ENCODE data around the gene NME5. TPM values are rescaled to one million over a fixed set of nuclear protein-coding genes. Genes with fewer than 3 reads are reported as not detected.
A peak's percentile ranks its signal among the peaks of the same experiment; 100 is the strongest.
"Not testable (repeated sequence)": the region's sequence is repeated elsewhere in the genome, so short reads cannot be mapped to it uniquely, and the experiment has no call there.

Gene NME5
- polyA plus RNA-seq, 3 donors = 22.7 to 24.9 (median 23.3) TPM

GRCh38 chr5:138083702-138084101, 55.5 kb downstream of the NME5 start, which contains the start of gene WNT8A:
Gene WNT8A (plus strand): TSS chr5:138084033. CDS start chr5:138084128, 95 bp downstream.
- DNase-seq (ENCODE audit: low read depth in 3 of 3, low spot score in 2 of 3) = no peak

- no peak for DNase-seq (ENCODE audit: low read depth in 3 of 3, low spot score in 2 of 3)
Observed at GRCh38 chr5:138082033-138082432, 57.2 kb downstream of the NME5 start.

- no peak for DNase-seq (ENCODE audit: low read depth in 3 of 3, low spot score in 2 of 3)
Observed at GRCh38 chr5:138078006-138078643, 61.1 kb downstream of the NME5 start.

- peak in 1 of 3 donors; percentile 31 for DNase-seq (ENCODE audit: low read depth in 3 of 3, low spot score in 2 of 3)
Observed at GRCh38 chr5:138077064-138077696, 62.0 kb downstream of the NME5 start.

- not testable (repeated sequence) for DNase-seq (ENCODE audit: low read depth in 3 of 3, low spot score in 2 of 3)
Observed at GRCh38 chr5:138070026-138070425, 69.2 kb downstream of the NME5 start.

GRCh38 chr5:138068742-138069600, 70.3 kb downstream of the NME5 start:
- DNase-seq (ENCODE audit: low read depth in 3 of 3, low spot score in 2 of 3) = peak in 1 of 3 donors; percentile 16

- no peak for DNase-seq (ENCODE audit: low read depth in 3 of 3, low spot score in 2 of 3)
Observed at GRCh38 chr5:138067945-138068344, 71.3 kb downstream of the NME5 start.

Other genes starting within 250 kb of the NME5 start
- under 1 TPM in 2 of 3 donors, not detected in 1; 0.26 to 0.44 TPM for gene PKD2L2, start 250.0 kb downstream of the NME5 start, polyA plus RNA-seq (ENCODE audit: insufficient read length in 3 of 3)
- 10 to 100 TPM; 52.5 to 56.2 (median 52.8) TPM for gene FAM13B, start 106.3 kb downstream of the NME5 start, polyA plus RNA-seq (ENCODE audit: insufficient read length in 3 of 3)
- gene WNT8A, start 55.4 kb downstream of the NME5 start, polyA plus RNA-seq (ENCODE audit: insufficient read length in 3 of 3) = under 1 TPM in 2 of 3 donors, not detected in 1; 0.10 to 0.27 TPM
- gene BRD8, start 39.2 kb upstream of the NME5 start, polyA plus RNA-seq (ENCODE audit: insufficient read length in 3 of 3) = 100 to 1,000 TPM; 118 to 139 (median 127) TPM
- 10 to 100 TPM; 44.0 to 47.8 (median 47.0) TPM for gene KIF20A, start 39.7 kb upstream of the NME5 start, polyA plus RNA-seq (ENCODE audit: insufficient read length in 3 of 3)
- gene CDC23, start 73.9 kb upstream of the NME5 start, polyA plus RNA-seq (ENCODE audit: insufficient read length in 3 of 3) = 10 to 100 TPM; 62.1 to 67.3 (median 65.4) TPM
- gene GFRA3, start 135.2 kb upstream of the NME5 start, polyA plus RNA-seq (ENCODE audit: insufficient read length in 3 of 3) = 1 to 10 TPM; 2.3 to 3.8 (median 3.6) TPM
- gene CDC25C, start 192.4 kb upstream of the NME5 start, polyA plus RNA-seq (ENCODE audit: insufficient read length in 3 of 3) = 1 to 10 TPM; 6.8 to 8.4 (median 7.8) TPM
- gene FAM53C, start 198.8 kb upstream of the NME5 start, polyA plus RNA-seq (ENCODE audit: insufficient read length in 3 of 3) = 10 to 100 TPM; 29.3 to 31.1 (median 29.7) TPM
- gene KDM3B, start 213.3 kb upstream of the NME5 start, polyA plus RNA-seq (ENCODE audit: insufficient read length in 3 of 3) = 100 to 1,000 TPM in 1 of 3 donors, 10 to 100 TPM in 2; 96.6 to 102 (median 98.6) TPM